Activated CD8-positive, alpha-beta memory T cell treated with anti-CD3 and anti-CD28 coated beads for 36 hours (primary cell): ENCODE data around the gene ATP2A1. TPM values are rescaled to one million over a fixed set of nuclear protein-coding genes. Genes with fewer than 3 reads are reported as not detected.

Source experiments
- CTCF ChIA-PET: fragments of 350-600 bp; sonication (Branson Sonifier 250); formaldehyde crosslinking; loops from one replicate; lab custom pipeline; 2021; ENCODE audit warnings: antibody characterized with exemption; lab: Charles Lee
- POLR2A ChIA-PET: fragments of 350-600 bp; sonication (Branson Sonifier 250); formaldehyde crosslinking; loops from one replicate; lab custom pipeline; 2021; ENCODE audit warnings: antibody characterized with exemption; lab: Charles Lee
- total RNA-seq, 2 experiments: library from RNA; stranded (reverse); gene quantifications; one replicate each; pipeline ENCODE4 v1.2.3, GENCODE V29; 2021

ATP2A1 gene
- total RNA-seq, 2 experiments from 2014 or later: 1.2 to 1.7 TPM

DNA sequence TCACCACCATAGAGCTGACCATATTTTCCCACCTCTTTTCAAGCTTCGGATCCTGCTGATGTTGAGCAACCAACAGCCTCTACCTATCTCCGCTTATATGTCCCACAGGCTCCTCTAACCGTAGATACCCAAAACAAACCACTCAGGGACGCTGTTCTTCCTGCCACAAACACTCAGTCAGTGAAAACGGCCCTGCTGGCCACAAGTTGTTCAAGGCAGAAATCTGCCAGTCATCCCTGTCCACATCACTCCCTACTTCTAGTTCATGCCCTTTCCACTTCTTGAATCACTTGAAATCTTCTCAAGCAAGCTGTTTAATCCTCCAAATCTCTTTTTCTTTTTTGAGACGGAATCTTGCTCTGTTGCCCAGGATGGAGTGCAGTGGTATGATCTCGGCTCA, 38.8 kb downstream of the ATP2A1 start:
- CTCF ChIA-PET: interaction anchor here (0.7 kb wide), 1 partner anchor 430 kb away, joined by 3 read pairs; no protein-coding TSS in a partner anchor
- POLR2A ChIA-PET: interaction anchor here (0.5 kb wide), 1 partner anchor 56 kb away, joined by 8 read pairs; no protein-coding TSS in a partner anchor

- CTCF ChIA-PET: interaction anchor here (1.4 kb wide), 1 partner anchor 72 kb away, joined by 3 read pairs; no protein-coding TSS in a partner anchor
- POLR2A ChIA-PET: no interaction called here
Observed at GRCh38 chr16:28918698-28919097, 40.4 kb downstream of the ATP2A1 start.

- CTCF ChIA-PET: interaction anchor here (1.3 to 2.5 kb wide), 2 partner anchors 22 to 25 kb away, joined by 3 to 12 read pairs; no protein-coding TSS in a partner anchor
- POLR2A ChIA-PET: no interaction called here
Observed at GRCh38 chr16:28923231-28923587, 44.9 kb downstream of the ATP2A1 start.

DNA sequence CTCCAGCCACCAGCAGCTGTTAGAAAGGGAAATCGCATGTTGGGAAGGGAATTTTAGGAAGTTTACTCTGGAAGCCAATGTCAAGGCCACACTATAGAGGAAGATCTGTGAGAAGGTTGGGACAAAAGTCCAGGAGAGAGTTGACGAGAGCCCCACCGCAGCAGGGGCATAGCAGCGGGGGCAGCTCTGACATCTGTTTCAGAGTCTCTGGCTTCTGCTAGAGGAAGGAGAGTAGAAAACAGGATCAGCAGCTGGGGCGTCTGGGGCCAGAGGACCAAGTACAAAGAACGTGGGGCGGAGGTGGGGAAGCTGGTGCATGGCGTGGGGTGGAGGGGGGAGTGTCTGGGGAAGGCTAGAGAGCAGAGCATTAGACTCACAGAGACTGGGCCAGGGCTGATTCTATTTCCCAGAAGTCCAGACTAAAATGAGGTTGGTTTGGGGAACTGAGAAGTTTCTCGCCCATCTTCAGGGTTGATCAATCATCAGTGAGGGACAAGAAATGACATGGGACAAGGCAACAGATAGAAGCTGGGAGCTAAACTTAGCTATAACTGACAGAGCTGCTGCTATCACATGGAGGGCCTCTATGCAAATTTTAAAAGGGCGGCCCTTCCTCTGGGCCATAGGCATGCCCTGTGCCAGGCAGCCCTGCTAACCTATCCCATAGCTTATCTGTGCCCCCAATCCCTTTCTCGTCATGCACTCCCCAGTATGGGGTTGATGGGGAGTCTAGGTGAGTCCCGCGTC, 45.5 kb downstream of the ATP2A1 start:
- POLR2A ChIA-PET: interaction anchor here (2.2 to 2.5 kb wide), 2 partner anchors 61 to 101 kb away, joined by 7 to 8 read pairs; partner anchors contain the start of genes ATXN2L and SH2B1

DNA sequence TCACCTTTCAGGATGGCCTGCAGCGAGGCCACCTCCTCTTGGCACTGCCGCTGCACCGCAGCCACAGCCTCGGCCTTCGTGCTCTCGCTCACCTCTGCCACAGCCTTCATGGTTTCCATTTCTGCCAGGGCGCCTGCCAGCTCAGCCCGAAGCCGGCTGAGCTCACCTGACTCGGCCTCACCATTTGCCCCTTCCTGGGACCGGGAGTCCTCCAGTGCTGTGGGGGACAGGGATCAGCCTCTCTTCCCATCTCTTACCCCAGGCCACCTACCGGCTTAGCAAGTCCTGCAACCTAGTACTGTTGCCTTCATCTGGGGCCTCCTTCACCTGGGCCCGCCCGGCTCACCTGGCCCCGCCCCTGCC, 46.1 kb downstream of the ATP2A1 start:
- CTCF ChIA-PET: interaction anchor here (1.1 to 2.5 kb wide), 3 partner anchors 14 to 24 kb away, joined by 3 to 12 read pairs (median 3); no protein-coding TSS in a partner anchor
- POLR2A ChIA-PET: interaction anchor here (2.2 to 2.5 kb wide), 2 partner anchors 61 to 101 kb away, joined by 7 to 8 read pairs; partner anchors contain the start of genes ATXN2L and SH2B1

More for the DNA sequence above, 45.5 kb downstream of the ATP2A1 start:
- CTCF ChIA-PET: interaction anchor here (1.1 to 2.5 kb wide), 3 partner anchors 14 to 24 kb away, joined by 3 to 12 read pairs (median 3); no protein-coding TSS in a partner anchor

DNA sequence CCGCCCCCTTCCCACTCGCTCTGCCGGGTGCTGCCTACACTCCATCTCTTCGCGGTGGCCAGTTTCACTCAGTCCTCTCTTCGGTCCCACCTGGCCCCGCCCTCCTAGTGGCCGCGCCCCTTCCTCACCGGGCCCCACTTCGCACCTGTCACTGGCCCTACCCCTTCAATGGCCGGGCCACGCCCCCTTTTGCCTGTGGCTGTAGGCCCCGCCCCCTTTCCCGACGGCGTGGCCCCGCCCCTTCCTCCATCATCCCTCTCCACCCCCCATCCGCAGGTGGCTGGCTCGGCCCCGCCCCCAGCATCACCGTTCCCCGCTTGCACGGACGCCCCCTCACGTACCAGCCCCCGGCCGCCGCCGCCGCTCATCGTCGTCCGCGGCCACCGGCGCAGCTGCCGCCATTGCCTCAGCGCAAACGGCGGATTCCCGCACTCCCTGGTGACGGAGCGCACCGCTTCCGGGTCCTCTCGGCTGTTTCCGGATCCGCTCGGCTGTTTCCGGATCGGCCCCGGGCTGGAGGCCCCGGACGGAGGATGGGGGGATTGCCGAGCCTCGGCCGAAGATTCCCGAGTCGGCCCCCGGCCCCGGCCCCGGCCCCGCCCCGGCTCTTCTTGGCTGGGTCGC, 46.6 kb downstream of the ATP2A1 start, which contains the start of gene RABEP2:
TSS of gene RABEP2 (minus strand) at position 477 of the 624 bp plus-strand sequence. CDS start at position 402, 75 bp downstream.
- POLR2A ChIA-PET: interaction anchor here (2.2 to 2.5 kb wide), 2 partner anchors 62 to 102 kb away, joined by 7 to 8 read pairs; partner anchors contain the start of genes ATXN2L and SH2B1
- CTCF ChIA-PET: interaction anchor here (1.1 to 2.5 kb wide), 3 partner anchors 13 to 78 kb away, joined by 3 to 12 read pairs (median 4); partner anchors contain the start of gene TUFM

- ChIA-PET POLR2A (interaction anchor here (0.6 to 2.5 kb wide), 3 partner anchors 63 to 103 kb away, joined by 4 to 8 read pairs (median 7); partner anchors contain the start of genes ATXN2L and SH2B1), CTCF (interaction anchor here (1.1 to 2.5 kb wide), 3 partner anchors 20 to 79 kb away, joined by 4 to 12 read pairs (median 8); partner anchors contain the start of gene TUFM)
Observed at GRCh38 chr16:28925386-28926228, 47.3 kb downstream of the ATP2A1 start.

DNA sequence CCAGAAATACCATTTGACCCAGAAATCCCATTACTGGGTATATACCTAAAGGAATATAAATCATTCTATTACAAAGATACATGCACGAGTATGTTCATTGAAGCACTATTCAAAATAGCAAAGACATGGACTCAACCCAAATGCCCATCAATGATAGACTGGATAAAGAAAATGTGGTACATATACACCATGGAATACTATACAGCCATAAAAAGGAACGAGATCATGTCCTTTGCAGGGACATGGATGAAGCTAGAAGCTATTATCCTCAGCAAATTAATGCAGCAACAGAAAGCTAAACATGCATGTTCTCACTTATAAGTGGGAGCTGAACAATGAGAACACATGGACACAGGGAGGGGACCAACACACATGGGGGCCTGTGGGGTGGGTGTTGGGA, 48.0 kb downstream of the ATP2A1 start:
- ChIA-PET CTCF (interaction anchor here (0.8 to 1.8 kb wide), 2 partner anchors 19 to 36 kb away, joined by 3 to 8 read pairs; no protein-coding TSS in a partner anchor), POLR2A (interaction anchor here (0.6 to 2.5 kb wide), 2 partner anchors 86 to 103 kb away, joined by 4 to 7 read pairs; partner anchors contain the start of gene ATXN2L)

- ChIA-PET CTCF (no interaction called here), POLR2A (no interaction called here)
Observed at GRCh38 chr16:28927815-28928214, 49.5 kb downstream of the ATP2A1 start.

GRCh38 chr16:28930203-28930602, 51.9 kb downstream of the ATP2A1 start:
- POLR2A ChIA-PET: no interaction called here
- CTCF ChIA-PET: interaction anchor here (1.6 kb wide), 1 partner anchor 15 kb away, joined by 3 read pairs; no protein-coding TSS in a partner anchor

- ChIA-PET POLR2A (no interaction called here), CTCF (interaction anchor here (1.6 kb wide), 1 partner anchor 15 kb away, joined by 3 read pairs; no protein-coding TSS in a partner anchor)
Observed at GRCh38 chr16:28930652-28931051, 52.4 kb downstream of the ATP2A1 start.

- CTCF ChIA-PET: interaction anchor here (0.7 to 1.6 kb wide), 2 partner anchors 14 to 110 kb away, joined by 3 read pairs; no protein-coding TSS in a partner anchor
- POLR2A ChIA-PET: no interaction called here
Observed at GRCh38 chr16:28931801-28932225, 53.5 kb downstream of the ATP2A1 start, which contains the start of gene CD19. CD19 (plus strand) TSS chr16:28931971; CDS start chr16:28932001, 30 bp downstream.

DNA sequence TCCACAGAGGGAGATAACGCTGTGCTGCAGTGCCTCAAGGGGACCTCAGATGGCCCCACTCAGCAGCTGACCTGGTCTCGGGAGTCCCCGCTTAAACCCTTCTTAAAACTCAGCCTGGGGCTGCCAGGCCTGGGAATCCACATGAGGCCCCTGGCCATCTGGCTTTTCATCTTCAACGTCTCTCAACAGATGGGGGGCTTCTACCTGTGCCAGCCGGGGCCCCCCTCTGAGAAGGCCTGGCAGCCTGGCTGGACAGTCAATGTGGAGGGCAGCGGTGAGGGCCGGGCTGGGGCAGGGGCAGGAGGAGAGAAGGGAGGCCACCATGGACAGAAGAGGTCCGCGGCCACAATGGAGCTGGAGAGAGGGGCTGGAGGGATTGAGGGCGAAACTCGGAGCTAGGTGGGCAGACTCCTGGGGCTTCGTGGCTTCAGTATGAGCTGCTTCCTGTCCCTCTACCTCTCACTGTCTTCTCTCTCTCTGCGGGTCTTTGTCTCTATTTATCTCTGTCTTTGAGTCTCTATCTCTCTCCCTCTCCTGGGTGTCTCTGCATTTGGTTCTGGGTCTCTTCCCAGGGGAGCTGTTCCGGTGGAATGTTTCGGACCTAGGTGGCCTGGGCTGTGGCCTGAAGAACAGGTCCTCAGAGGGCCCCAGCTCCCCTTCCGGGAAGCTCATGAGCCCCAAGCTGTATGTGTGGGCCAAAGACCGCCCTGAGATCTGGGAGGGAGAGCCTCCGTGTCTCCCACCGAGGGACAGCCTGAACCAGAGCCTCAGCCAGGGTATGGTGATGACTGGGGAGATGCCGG, 54.3 kb downstream of the ATP2A1 start:
- POLR2A ChIA-PET: interaction anchor here (1.0 kb wide), 1 partner anchor 111 kb away, joined by 3 read pairs; no protein-coding TSS in a partner anchor
- CTCF ChIA-PET: interaction anchor here (1.2 kb wide), 1 partner anchor 13 kb away, joined by 9 read pairs; no protein-coding TSS in a partner anchor

DNA sequence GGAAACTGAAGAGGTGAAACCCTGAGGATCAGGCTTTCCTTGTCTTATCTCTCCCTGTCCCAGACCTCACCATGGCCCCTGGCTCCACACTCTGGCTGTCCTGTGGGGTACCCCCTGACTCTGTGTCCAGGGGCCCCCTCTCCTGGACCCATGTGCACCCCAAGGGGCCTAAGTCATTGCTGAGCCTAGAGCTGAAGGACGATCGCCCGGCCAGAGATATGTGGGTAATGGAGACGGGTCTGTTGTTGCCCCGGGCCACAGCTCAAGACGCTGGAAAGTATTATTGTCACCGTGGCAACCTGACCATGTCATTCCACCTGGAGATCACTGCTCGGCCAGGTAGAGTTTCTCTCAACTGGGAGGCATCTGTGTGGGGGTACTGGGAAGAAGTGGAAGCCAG, 54.9 kb downstream of the ATP2A1 start:
- ChIA-PET POLR2A (interaction anchor here (1.0 kb wide), 1 partner anchor 112 kb away, joined by 3 read pairs; no protein-coding TSS in a partner anchor), CTCF (interaction anchor here (1.2 kb wide), 1 partner anchor 12 kb away, joined by 9 read pairs; no protein-coding TSS in a partner anchor)

DNA sequence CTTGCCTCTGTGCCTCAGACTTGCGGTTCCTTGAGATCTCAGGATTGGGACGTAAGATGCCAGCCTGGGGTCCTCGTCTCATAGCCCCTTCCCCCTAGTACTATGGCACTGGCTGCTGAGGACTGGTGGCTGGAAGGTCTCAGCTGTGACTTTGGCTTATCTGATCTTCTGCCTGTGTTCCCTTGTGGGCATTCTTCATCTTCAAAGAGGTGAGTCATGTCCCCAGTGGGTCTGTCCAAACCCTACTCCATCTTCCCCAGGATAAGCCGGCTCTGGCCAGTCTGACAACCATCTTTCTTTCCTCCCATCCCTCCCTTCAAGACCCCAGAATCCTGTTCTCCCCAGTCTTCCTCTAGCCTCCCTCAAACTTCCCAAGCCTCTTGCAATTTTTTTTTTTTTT, 57.1 kb downstream of the ATP2A1 start:
- CTCF ChIA-PET: no interaction called here

DNA sequence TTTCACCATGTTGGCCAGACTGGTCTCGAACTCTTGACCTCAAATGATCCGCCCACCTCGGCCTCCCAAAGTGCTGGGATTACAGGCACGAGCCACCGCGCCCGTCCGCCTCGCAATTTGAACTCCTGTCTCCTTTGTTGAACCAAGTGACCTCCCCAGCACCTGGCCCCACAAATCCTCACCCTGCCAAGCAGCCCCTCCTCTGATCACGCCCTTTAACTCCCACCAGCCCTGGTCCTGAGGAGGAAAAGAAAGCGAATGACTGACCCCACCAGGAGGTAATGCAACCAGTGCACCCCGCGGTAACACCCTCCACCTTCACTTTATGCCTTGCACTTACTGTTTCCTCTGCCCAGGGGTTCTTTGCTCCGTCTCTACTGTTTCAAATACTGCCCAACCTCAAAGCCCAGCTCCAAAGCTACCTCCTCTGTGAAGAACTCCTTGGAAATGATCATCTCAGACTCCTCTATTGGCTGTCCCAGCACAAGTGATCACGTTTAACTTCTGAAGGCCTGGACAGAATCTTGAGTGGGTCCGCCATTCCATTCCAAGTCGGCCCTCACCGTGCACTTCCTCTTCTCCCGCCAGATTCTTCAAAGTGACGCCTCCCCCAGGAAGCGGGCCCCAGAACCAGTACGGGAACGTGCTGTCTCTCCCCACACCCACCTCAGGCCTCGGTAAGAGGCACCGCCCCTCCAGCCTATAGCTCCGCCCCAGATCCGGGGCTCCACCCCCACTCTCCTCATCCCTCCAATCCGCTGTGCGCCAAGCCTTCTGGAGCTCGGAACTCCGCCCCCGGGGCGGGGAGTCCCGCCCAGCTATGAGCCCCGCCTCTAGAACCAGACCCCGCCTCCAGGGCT, 57.9 kb downstream of the ATP2A1 start:
- ChIA-PET CTCF (interaction anchor here (1.3 kb wide), 1 partner anchor 9 kb away, joined by 5 read pairs; no protein-coding TSS in a partner anchor), POLR2A (interaction anchor here (0.7 kb wide), 1 partner anchor 114 kb away, joined by 5 read pairs; the partner anchor contains the start of gene ATXN2L)

More for the DNA sequence above, 57.1 kb downstream of the ATP2A1 start:
- POLR2A ChIA-PET: no interaction called here
